GM21576 (cell line): Measurements from ENCODE around the gene IQGAP1.

ENCODE experiments used
- ATAC-seq: cut with Tn5 transposase; IDR thresholded peaks from one replicate; pipeline ENCODE4 v1.9.1; 2021; ENCODE audit warnings: mild to moderate bottlenecking, moderate library complexity; ENCODE audit not compliant: unreplicated experiment

The IQGAP1 gene

DNA sequence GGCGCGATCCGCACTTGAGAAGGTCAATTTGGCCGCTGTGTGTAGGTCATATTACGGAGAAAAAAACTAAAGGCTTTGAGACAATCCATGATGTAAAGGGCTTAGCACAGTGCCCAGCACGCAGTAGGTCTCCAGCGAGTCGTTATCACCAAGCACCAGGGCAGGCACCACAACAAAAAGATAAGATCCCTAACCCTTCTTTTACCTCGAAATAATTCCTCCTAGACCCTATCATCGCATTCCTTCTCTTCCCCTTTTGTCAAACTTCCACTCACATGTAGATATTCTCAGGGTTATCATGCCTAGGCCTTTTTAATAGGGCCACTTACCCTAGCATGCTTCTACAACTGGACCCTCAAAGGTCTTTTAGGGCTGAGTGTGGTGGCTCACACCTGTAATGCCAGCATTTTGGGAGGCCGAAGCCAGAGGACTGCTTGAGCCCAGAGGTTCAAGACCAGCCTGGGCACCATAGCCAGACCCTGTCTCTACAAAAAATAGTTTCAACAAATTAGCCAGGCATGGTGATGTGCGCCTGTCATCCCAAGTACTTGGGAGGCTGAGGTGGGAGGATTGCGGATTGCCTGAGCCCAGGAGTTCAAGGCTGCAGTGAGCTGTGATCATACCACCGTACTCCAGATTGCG, 22.5 kb upstream of the IQGAP1 start:
- ATAC-seq, result no peak

DNA sequence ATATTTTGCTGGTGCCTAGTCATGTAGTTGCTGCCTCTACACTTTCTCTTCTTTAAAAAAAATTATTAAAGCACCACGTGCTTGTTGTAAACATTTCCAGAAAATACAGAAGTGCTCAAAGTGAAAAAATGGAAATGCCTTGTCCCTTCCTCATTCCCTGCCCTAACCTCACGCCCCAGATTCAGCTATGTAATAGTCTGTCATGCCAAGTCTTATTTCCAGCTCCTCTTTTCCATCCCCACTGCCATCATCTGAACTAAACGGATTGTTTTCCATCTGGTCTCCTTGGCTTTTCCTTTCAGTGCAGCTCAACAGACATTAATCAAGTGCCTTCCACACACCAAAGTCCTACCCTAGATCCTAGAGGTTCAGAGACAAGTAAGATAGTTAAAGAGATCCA, 20.5 kb upstream of the IQGAP1 start:
- no peak for ATAC-seq

DNA sequence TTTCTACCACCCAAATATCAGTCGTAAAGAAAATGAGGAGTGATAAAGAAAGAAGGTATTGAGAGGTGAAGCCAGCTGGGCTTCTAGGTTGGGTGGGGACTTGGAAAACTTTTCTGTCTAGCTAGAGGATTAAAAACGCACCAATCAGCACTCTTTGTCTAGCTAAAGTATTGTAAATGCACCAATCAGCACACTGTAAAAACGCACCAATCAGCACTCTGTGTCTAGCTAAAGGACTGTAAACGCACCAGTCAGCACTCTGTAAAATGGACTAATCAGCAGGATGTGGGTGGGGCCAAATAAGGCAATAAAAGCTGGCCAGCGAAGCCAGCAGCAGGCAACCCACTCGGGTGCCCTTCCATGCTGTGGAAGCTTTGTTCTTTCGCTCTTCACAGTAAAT, 13.0 kb upstream of the IQGAP1 start:
- ATAC-seq, result no peak

DNA sequence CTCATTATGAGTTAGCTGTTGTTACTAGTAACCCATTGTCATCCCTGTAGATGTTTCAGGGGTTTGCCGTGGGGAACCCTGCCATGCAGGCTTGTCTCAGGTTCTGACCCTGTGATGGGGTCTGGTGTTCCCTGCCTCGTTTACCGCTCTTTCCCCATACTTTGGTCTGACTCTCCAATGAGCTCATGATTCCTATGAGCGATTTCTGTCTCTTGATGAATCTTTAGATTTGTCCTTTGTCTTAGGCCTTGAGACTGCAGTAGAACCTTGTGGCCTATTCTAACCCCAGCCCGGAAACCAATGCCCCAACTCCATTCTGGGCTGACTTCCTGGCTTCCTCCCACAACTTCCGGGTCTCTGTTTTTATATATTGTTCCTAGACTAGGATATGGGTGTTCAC, 11.3 kb upstream of the IQGAP1 start:
- ATAC-seq, result no peak

GRCh38 chr15:90379263-90379662, 8.8 kb upstream of the IQGAP1 start:
- ATAC-seq, result no peak

- ATAC-seq, result no peak
These were observed 6.5 kb upstream of the IQGAP1 start for GRCh38 chr15:90381515-90381914.

DNA sequence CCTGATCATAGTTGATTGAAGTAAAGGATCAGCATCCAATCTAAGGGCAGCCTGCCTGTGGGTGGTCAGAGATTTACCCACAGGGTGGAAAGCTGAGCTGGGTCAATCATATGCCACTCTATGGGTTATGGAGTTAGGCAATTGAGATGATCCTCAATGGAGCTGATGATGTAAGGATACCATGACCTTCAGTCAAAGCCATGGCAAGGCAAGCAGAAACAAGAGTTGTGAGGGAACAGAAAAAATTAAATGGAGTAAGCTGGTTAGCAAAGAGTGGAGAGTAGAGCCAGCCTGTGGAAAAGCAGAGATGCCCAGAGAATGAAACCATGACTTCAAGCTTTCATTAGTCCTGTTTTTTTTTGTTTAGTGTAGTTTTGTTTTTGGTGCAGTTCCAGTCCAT, 5.7 kb upstream of the IQGAP1 start:
- ATAC-seq, result no peak

- ATAC-seq, result no peak
These were observed 1.8 kb upstream of the IQGAP1 start for GRCh38 chr15:90386221-90386620.

DNA sequence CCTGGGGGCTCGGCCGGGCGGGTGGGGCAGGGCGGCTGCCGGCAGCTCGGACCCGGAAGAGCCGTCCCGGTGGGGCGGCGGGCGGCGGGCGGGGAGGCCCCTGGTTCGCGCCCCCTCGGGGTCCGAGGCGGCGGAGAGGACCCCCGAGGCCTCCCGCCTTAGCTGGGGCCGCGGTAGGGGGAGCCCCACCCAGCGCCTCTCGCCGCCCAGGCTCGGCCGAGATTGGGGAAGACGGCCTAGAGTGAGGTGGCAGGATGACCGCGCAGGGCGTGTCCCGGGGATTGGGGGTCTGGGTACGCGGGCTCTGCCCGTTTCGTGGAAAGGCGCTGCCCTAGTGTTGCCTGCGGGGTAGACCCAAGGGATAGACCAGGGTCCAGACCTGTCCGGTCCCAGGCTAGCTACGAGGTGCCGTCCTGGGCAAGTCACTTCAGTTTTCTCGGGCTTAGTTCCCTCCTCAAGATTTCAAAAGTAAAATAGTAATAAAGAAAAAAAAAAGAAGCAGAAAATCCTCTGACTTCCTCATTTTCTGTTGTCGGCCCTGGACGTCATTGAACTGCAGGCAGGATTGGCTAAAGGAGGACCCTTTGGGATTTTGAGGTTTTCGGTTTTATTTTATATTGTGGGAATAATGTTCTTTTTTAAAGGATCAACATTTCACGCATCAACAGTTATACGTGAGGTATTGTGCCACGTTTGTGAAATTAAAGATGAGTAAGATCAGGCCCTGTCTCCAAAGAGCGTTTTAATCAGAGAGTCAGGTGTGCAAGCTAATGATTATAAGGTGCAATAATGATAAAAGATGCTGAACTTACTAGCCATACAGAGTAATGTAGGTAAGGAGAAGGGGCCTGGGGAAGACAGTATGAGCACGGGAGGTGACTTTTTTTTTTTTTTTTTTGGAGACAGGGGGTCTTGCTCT, 679 bp downstream of the IQGAP1 start:
- ATAC-seq, result peak; percentile 48

DNA sequence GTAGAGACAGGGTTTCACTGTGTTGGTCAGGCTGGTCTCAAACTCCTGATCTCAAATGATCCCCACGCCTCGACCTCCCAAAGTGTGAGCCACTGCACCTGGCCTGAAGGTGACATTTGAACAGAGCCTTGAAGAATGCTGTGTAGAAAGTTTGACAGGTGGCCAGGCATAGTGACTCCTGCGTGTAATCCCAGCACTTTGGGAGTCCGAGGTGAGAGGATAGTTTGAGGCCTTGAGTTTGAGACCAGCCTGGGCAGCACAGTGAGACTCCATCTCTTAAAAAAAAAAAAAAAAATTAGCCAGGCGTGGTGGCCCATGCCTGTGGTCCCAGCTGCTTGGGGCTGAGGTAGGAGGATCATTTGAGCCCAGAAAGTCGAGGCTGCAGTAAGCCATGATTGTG, 1.5 kb downstream of the IQGAP1 start:
- ATAC-seq, result no peak

DNA sequence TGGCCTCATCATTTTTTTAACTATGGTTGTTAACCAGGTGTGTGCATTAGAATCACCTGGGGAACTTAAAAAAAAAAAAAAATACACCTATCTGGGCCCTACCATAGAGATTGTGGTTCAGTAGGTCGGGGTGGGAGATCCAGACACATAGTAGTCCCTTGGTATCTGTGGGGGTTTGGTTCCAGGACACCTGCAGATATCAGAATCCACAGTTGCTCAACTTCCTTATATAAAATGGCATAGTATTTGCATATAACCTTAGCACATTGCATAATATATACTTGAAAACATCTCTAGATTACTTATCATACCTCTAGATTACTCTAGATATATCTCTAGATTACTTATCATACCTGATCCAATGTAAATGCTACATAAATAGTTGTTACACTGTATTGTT, 5.0 kb downstream of the IQGAP1 start:
- ATAC-seq, result no peak

- no peak for ATAC-seq
These were observed 6.0 kb downstream of the IQGAP1 start for GRCh38 chr15:90394074-90394473.

- no peak for ATAC-seq
These were observed 6.9 kb downstream of the IQGAP1 start for GRCh38 chr15:90394748-90395442.

DNA sequence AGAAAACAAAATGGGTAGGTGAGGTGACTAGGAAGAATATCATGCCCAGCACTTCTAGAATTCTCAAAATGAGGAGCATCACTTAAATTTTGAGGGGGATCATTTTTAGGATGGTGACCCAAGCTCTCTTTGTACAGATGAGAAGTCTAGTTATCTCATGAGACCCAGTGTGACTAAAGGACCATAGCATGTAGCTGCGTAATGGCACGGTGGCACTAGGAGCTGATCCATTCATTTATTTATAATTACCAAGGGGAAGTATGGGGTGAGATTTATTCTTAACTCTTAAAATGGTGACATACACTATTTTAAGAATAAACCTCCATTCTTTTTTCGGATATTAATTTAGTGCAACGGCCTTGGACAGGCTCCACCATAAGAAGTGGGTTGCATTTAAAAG, 8.3 kb downstream of the IQGAP1 start:
- ATAC-seq, result no peak

- ATAC-seq, result no peak
These were observed 12.1 kb downstream of the IQGAP1 start for GRCh38 chr15:90400005-90400758.

GRCh38 chr15:90400759-90401314, 12.8 kb downstream of the IQGAP1 start:
- ATAC-seq, result peak; percentile 100

GRCh38 chr15:90401495-90401894, 13.5 kb downstream of the IQGAP1 start:
- ATAC-seq, result no peak

GRCh38 chr15:90402223-90402622, 14.2 kb downstream of the IQGAP1 start:
- ATAC-seq, result no peak

GRCh38 chr15:90402767-90403166, 14.7 kb downstream of the IQGAP1 start:
- no peak for ATAC-seq

DNA sequence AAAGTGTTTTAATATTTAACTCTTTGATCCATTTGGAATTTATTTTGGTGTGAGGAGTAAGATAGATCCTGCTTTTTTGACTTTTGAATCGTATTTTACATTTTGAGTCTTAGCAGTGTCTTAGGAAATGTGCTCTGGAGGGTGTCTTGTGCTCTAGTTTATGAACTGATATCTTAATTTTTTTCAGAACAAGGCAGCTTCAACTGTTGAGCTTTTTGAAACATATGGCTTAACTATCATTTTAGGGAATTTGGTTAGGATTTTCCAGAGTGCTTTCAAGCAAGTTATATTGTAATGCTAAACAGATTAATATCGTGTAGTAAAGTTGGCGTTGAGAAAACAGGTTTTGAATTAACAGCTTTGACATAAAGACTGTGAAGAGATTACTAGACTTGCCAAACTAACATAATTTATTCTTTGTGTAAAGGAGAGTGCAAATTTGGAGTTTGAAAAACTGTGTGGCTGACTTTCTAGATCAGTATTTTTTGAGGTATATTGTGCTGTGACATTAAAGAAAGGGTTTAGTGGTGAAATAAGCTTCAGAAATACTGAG, 17.1 kb downstream of the IQGAP1 start:
- ATAC-seq, result no peak
